Dermis microvascular lymphatic vessel endothelial cell (primary cell): ENCODE measurements around the gene NOX4. TPM values are rescaled to one million over a fixed set of nuclear protein-coding genes. Genes with fewer than 3 reads are reported as not detected.
"Not testable (repeated sequence)": the region's sequence is repeated elsewhere in the genome, so short reads cannot be mapped to it uniquely, and the experiment has no call there.

ENCODE experiments used
- DNase-seq, 2 donors: peaks; one replicate each; pipeline versions ENCODE4 v3.0.0 to v3.0.0-alpha.2; 2010; ENCODE audit warnings: low read depth in 2 of 2
- total RNA-seq: library from RNA; depleted of rRNA; stranded (reverse); fragments of >200 nt; gene quantifications from 2 replicates; pipeline ENCODE4 v1.2.1, GENCODE V29; 2014

The NOX4 gene
- total RNA-seq, 1 donor from 2014 or later: 55.1 TPM

- not testable (repeated sequence) for DNase-seq
Observed at GRCh38 chr11:89308272-89308671, 182.9 kb downstream of the NOX4 start.

- DNase-seq: not testable (repeated sequence)
Observed at GRCh38 chr11:89303029-89303428, 188.1 kb downstream of the NOX4 start.

- DNase-seq: not testable (repeated sequence)
Observed at GRCh38 chr11:89295023-89295422, 196.2 kb downstream of the NOX4 start.

GRCh38 chr11:89293965-89294679 lies 197.1 kb downstream of the NOX4 start:
- peak in 1 of 2 donors; percentile 34 for DNase-seq

- DNase-seq: not testable (repeated sequence)
Observed at GRCh38 chr11:89288004-89288403, 203.2 kb downstream of the NOX4 start.

- DNase-seq: not testable (repeated sequence)
Observed at GRCh38 chr11:89286601-89287000, 204.6 kb downstream of the NOX4 start.

- not testable (repeated sequence) for DNase-seq
Observed at GRCh38 chr11:89281032-89281677, 210.0 kb downstream of the NOX4 start.

- DNase-seq: no peak
Observed at GRCh38 chr11:89279176-89279575, 212.0 kb downstream of the NOX4 start.

GRCh38 chr11:89275966-89276365 lies 215.2 kb downstream of the NOX4 start:
- no peak for DNase-seq

Other genes with a start within 250 kb of the NOX4 start
- gene TRIM77, start 218.9 kb upstream of the NOX4 start, total RNA-seq: not detected in 2 replicates